GDM1 (cell line): ENCODE data around the gene TTLL9.
"Not testable (repeated sequence)": the region's sequence is repeated elsewhere in the genome, so short reads cannot be mapped to it uniquely, and the experiment has no call there.

ENCODE experiments used
- DNase-seq: peaks from one replicate; lab custom pipeline; 2025; lab: John Stamatoyannopoulos, UW

The TTLL9 gene

DNA sequence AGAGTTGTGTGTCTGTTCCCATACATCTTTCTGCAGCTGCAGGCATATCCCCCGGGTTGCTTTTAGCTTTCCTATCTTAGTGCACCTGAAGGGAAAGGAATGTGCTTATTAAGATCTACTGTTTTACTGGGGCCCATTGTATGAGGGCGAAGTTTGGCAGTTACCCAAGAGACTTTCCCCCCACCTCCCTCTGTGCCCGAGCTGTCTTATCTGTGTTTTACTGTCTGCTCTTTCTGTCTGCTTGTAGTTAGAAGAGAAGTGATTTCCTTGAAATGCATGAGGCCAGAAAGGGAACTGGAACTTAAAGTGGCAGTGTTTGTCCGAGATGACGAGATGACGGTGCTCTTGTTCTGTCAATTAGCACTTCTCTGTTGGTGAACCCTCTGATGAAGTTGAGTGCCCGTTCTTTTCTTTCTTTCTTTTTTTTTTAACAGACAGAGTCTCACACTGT, 47.6 kb downstream of the TTLL9 start:
- not testable (repeated sequence) for DNase-seq

DNA sequence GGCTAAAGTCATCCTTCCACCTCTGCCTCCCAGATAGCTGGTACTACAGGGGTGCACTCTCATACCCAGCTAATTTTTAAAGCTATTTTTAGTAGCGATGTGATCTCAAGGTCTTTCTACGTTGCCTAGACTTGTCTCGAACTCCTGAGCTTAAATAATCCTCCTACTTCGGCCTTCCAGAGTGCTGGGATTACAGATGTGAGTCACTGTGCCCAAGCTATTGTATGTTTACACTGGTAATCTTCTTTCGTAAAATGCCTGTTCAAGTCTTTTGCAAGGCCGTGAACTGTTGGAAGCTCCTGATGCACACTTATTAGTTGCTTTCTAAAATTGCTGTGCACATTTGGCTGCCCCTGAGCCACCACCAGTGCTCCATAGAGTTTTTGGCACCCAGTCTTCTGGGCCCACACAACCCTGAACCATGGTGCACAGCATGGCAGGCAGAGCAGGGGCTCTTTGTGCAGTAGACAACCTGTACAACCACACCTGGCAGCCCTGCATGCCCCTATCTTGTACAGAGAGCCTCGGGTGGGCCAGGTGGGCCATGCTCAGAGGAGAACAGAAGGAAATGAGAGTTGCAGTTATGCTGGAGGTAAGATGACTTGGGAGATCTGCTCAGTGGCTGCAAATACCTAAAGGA, 48.2 kb downstream of the TTLL9 start:
- no peak for DNase-seq

DNA sequence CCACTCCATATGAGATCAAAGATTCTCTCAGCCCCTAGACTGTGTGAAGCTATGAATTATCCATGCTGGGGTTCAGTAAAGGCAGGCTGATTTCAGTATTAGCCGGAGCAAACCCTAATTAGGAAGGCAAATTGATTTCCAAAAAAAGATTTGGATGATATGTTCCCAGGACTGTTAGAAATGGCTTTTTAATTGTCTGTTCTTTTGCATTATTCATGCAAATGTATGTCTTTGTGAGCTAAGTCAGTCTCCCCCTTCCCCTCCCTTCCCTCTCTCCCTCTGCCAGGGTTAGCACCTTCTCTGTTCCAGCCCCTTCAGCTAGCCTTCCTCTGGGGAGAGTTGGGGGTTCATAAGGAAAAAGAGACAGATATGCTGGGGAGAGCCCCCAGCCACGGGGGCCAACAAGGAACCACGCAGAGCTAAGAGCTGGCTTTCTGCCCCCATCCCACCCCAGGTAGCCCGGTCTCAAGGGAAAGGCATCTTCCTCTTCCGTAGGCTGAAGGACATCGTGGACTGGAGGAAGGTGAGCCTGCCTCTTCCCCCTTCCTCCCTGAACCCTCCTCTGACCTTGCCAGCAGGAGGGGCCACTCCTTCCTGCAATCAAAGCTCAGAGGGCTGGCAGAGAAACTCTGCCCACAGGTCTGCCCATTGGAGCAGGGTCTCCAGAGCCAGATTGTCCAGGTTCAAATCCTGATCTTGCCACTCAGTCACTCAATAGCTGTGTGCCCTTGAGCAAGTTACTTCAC, 49.1 kb downstream of the TTLL9 start:
- no peak for DNase-seq

DNA sequence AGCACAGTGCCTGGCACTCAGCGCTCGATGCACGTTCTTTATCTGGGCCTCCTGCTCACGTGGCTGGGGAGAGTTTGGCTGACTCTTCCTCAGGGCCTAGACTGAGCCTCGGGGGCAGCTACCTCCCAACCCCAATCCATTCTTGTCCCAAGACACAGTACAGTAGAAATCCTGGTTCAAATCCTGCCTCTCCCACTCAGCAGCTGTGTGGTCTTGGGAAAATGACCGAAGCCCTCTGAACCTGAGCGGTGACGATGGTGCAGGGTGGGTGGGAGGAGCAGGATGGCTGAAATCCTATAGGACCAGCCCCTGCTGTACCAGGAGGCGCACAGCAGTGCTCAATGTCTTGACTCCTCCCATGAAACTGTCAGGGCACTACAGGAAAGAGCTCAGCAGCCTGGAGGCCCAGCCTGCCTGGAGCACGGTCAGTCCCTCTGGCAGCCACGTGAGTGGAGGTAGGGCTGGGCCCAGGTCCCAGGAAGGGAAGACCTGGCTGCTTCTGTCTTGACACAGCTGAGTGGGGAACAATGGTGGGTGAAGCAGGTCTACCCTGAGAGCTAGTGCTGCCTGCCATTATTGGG, 49.9 kb downstream of the TTLL9 start:
- DNase-seq, result no peak

DNA sequence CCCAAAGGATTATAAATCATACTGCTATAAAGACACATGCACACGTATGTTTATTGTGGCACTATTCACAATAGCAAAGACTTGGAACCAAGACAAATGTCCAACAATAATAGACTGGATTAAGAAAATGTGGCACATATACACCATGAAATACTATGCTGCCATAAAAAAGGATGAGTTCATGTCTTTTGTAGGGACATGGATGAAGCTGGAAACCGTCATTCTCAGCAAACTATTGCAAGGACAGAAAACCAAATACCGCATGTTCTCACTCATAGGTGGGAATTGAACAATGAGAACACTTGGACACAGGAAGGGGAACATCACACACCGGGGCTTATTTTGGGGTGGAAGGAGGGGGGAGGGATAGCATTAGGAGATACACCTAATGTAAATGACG, 51.0 kb downstream of the TTLL9 start:
- not testable (repeated sequence) for DNase-seq

DNA sequence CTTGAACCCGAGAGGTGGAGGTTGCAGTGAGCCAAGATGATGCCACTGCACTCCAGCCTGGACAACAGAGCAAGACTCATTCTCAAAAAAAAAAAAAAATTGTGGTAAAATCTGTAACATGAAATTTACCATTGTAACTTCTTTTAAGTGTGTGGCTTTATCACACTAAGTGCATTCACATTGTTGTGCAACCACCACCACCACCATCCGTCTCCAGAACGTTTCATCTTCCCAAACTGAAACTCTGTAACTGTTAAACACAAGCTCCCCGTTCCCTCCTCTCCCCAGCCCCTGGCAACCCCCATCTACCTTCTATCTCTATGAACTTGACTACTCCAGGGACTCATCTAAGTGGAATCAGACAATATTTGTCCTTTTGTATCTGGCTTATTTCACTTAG, 51.7 kb downstream of the TTLL9 start:
- no peak for DNase-seq

DNA sequence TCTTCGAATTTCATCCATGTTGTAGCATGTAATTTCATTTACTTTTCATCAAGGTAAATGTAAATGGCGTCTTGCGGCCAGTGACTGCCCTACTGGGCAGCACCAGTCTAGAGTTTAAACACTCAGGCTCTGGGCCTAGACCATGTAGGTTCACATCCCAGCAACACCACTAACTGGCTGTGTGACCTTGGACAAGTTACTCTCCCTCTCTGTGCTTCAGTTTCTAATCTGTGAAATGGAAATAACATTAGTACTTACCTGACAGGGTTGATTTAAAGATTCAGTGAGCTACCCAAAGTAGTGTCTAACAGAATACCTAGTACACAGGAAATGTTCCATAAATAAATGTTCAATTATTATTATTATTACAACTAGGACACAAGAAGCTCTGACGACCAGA, 52.2 kb downstream of the TTLL9 start:
- no peak for DNase-seq

DNA sequence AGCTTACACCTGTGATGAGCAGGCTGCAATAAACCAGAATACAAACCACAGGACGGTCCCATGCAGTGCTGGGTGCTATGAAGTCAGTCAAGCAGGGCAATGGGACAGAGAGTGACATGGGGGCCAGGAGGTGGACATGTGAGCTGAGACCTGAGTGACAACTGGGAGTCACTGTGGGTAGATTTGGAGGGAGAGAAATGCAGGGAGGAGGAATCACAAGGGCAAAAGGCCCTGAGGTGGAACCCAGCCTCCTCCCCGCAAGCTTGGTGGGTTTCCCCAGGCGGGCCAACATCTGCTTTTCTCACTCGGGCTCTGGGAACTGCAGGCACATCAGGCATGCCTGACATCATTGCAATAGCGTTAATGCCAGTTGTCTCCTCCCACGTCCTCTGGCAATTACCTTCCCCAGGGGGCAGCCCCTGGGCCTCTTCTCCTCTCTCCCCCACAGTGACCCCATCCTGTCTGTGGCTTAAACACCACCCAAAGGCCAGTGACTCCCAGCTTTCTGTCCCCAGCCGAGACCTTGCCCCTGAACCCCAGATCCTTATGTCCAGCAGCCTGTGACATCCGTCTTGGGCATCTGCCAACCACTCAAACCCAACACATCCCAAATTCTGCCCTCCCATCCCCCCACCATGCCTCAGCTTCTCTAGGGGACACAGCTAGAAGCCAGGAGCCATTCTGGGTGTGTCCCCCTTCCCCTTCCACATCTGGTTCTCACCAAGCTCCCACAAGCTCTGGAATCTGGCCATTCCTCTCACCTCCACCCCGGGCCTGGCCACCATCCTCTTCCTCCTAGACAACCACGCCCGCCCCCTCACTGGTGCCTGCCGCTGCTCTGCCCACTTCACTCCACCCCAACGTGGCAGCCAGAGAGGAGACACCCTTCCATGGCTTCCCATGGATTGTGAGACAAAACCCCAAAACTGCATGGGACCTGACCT, 53.2 kb downstream of the TTLL9 start:
- no peak for DNase-seq

DNA sequence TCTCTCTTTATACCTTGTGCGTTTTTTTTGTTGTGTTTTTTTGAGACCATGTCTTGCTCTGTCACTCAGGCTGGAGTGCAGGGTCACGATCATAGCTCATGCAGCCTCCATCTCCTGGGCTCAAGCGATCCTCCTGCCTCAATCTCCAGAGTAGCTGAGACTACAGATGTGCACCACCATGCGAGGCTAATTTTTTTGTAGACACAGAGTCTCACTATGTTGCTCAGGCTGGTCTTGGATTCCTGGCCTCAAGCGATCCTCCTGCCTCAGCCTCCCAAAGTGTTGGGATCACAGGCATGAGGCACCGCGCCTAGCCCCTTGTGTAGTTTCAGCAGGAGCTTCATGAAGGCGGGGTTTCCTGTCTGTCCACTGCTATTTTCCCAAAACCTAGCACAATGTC, 54.1 kb downstream of the TTLL9 start:
- DNase-seq, result no peak

DNA sequence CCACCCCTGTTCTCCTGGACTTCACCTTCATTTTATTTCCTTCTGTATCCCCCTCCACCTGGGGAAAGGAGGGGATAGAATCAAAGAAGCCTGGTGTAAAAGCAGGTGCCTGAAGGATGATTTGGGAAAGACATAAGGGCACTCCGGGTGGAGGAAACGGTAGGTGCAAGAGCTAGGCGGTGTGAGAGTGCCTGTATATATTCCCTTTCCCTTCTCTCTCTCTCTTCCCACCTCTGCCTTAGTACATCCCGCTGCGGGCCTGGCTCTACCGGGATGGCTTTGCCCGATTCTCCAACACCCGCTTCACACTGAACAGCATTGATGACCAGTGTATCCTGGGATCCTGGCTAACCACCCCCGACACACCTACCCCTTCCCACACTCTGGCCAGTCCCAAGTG, 55.2 kb downstream of the TTLL9 start:
- DNase-seq, result no peak

DNA sequence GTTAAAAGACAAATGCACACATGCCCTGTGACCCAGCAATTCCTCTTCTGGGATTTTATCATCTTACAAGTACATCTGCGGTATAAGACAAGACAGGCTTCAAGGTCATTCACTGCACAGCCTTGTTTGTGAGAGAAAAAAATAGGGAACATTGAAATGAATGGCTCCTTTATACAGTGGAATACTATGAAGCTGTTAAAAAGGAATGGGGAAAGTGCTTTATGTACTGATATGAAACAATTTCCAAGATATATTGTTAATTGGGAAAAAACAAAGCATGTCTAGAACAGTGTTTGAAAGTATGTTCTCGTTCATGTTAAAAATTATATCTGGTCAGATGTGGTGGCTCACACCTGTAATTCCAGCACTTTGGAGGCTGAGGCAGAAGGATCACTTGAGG, 56.1 kb downstream of the TTLL9 start:
- no peak for DNase-seq

DNA sequence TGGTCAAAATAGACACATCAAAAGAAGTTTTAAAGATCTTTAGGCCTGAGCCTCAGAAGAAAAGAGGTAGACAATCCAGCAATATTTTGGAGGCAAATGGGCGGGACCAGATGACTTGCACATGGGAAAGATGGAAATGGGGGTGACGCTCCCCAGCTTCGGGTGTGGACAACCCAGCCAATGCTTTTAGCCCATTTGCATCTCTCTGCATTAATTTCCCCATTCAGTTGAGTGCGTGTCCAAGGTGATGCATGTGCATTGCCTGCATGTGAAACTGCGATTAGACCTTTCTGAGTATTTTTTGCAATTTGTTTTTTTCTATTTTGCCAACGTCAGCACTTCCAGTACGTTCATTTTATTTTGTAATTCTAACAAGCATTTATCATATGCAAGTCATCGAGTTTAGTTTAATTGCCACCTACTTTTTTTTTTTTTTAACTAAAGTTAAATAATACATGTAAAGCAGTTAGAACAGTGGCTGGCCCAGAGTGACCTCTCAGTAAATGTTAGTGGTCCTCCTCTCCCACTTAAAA, 57.3 kb downstream of the TTLL9 start:
- no peak for DNase-seq

DNA sequence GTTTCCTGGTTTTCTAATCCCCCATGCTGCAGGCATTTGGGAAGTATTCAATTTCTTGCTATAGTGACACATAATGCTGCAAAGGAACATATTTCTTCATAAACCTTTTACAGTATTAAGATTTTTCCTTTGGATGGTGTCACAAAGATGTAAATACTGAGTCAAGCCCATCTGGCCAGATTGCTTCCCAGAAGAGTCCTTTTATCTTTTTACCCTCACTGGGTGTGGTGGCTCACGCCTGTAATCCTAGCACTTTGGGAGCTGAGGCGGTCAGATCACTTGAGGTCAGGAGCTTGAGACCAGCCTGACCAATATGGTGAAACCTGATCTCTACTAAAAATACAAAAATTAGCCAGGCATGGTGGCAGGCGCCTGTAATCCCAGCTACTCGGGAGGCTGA, 59.2 kb downstream of the TTLL9 start:
- not testable (repeated sequence) for DNase-seq

DNA sequence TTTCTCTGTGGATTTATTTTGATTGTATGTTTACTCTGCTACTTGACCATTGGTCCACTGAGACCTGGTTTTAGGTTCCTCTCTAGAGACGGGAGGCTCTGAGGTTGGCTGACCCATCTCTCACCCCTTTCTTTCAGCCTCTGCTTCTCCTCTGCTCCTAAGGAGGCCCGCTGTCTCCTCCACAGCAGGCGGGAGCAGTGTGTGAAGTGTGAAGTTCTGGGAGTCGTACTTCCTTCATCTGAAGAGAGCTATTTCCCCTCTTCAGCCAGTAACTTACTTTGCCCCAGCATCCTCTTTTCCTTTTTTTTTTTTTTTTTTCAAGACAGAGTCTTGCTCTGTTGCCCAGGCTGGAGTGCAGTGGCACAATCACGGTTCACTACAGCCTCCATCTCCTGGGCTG, 60.3 kb downstream of the TTLL9 start:
- DNase-seq, result no peak

DNA sequence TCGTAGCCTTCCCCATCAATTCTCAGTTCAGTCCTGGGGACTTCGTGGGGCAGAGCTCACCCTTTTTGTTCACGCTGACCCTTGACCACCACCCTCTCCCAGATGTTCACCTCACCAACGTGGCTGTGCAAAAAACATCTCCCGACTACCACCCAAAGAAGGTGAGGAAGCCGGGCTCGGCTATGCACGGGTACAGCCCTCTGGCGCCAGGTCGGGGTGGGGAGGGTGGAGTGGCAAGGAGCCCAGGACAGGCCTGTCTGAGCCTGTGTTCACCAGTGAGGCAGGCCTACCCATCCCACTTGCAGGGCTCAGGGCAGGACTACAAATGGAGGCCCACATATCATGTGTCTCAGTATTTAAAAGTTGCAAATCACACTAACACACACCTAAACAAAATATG, 63.3 kb downstream of the TTLL9 start:
- no peak for DNase-seq

DNA sequence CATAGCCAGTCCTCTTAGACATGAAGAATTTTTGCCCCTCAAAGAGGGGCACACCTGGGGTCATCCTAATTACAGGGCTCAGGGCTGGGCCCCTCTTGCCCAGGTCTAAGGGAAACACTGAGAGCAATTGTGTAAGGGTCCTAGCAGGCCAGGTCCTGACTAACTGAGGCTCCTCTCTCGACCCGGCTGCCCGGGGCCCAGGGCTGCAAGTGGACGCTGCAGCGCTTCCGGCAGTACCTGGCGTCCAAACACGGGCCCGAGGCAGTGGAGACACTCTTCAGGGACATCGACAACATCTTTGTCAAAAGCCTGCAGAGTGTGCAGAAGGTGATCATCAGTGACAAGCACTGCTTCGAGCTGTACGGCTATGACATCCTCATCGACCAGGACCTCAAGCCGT, 64.1 kb downstream of the TTLL9 start:
- no peak for DNase-seq

DNA sequence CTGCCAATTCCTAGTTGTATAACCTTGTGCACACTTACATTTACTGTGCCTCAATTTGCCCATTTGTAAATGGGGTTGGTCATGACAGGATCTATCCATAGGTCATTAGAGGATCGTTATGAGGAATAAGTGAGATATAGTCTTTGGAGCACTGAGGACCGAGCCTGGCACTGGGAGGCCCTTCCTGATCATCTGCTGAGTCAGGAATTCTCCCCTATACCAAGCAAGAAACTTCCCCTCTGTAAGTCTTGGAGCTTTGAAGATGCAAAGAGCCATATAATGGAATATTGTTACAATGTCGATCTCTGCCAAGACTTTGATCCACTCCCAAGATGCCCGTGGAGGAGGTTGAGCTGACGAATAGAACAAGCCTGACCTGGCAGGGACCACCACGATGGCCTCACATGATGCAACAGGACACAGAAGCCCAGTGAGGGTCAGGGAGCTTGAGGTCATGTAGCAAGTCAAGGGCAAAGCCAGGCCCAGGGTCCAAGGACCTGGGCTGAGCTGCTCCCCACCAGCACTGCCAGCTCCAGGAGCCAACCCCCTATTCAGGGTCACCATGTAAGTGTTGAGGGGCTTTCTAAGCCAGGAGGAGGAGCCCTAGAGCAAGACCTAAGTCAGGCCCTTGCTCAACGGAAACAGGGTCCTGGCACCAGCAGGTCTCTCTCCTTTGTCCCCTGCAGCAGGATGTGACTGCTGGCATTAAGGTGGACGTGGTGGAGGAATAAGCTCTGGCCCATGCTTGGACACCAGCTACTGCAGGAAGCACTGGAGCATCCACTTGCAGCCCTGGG, 64.7 kb downstream of the TTLL9 start:
- no peak for DNase-seq

DNA sequence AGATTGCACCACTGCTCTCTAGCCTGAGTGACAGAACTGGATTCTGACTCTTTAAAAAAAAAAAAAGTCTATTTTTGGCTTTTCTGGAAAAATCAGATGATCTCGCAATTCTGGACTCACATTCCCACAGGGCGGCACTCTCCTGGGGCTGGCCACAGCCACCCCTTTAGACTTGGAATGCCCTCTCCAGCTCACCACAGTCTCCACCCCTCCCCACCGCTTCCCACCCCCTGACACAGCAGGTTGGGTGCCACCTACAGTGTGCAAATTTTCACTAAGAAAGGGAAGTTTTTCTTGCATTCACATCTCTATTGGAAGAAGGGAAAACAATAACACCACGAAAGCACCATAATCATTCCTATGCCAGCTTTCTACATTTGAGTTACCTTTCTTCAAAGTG, 66.0 kb downstream of the TTLL9 start:
- no peak for DNase-seq

DNA sequence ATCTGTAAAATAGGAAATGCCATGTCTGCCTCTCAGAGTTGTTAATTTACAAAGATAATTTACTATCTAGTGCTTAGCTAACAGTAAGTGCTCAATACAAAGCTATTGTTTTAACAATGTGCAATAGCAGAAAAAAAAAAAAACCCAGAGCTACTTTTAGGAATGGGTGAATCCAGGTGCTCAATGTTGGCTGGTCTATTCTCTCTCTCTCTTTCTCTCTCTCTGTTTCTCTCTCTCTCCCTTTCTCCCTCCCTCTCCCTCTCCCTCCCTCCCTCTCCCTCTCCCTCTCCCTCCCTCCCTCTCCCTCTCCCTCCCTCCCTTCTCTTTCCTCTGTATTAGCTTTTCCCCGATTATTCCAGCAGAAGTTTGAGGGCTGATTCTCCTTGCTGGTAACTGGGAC, 67.4 kb downstream of the TTLL9 start:
- DNase-seq, result no peak

DNA sequence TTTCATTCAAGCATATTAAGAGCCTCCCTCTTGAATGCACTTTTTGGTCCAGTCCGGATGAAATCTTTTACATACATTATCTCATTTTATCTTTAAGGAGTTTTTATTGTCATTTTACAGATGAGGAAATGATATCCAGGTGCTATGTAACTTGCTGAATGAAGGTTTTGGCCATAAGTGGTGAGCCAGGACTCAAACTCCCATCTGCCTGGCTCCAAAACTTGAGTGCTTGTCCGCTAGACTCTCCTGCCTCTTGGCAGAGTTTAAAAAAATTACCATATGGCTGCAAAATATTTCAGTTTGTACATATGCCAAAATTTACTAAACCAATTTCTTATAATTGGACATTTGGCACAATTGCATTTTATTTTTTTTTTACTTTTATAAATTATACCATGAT, 69.2 kb downstream of the TTLL9 start:
- DNase-seq, result no peak

DNA sequence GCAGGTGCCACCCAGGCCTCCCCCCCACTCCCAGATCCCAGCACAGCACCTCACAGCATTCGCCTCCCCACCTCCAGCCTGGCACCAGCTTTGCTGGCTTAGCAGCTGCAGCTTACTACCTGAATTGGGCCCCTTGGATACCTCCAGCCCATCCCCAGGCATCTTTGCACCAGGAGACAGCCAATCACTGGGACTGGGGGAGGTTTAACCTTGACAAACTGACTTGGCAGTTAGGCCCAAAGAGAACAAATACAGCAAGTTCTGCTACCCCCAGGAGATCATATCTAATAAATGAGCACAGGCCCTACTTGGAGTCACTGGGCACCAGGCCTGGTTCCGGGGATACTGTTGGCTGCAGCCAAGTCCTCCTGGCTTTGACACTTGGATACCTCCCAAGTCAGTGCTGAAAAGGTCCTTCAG, 72.6 kb downstream of the TTLL9 start:
- no peak for DNase-seq
